Karpas-422 (cell line): ENCODE measurements around the gene GALNT10. TPM values are rescaled to one million over a fixed set of nuclear protein-coding genes. Genes with fewer than 3 reads are reported as not detected.

Source experiments
- DNase-seq: peaks from one replicate; pipeline ENCODE4 v3.0.0-alpha.2; 2015
- H2AFZ ChIP-seq: fragments of 200-600 bp; sonication (generic); 2 replicates; pipeline ENCODE4 v1.6.1; 2014; ENCODE audit warnings: antibody characterized with exemption, low read length, mixed read lengths
- H3K27ac ChIP-seq: fragments of 200-600 bp; sonication (generic); 2 replicates; pipeline ENCODE4 v1.5.1; 2014; ENCODE audit warnings: mild to moderate bottlenecking, low read length, moderate library complexity
- H3K27me3 ChIP-seq: fragments of 200-600 bp; sonication (generic); 2 replicates; pipeline ENCODE4 v1.6.1; 2014; ENCODE audit warnings: low read length, mixed read lengths
- H3K36me3 ChIP-seq: fragments of 200-600 bp; sonication (generic); 2 replicates; pipeline ENCODE4 v1.6.1; 2014; ENCODE audit warnings: low read length, mixed read lengths; ENCODE audit not compliant: insufficient read depth
- H3K4me1 ChIP-seq: fragments of 200-600 bp; sonication (generic); 2 replicates; pipeline ENCODE4 v1.6.1; 2014; ENCODE audit warnings: mild to moderate bottlenecking, low read length, mixed read lengths
- H3K4me2 ChIP-seq: fragments of 200-600 bp; sonication (generic); 2 replicates; pipeline ENCODE4 v1.6.1; 2014; ENCODE audit warnings: low read length, low read depth, mild to moderate bottlenecking; ENCODE audit not compliant: poor library complexity, severe bottlenecking
- H3K4me3 ChIP-seq: fragments of 200-600 bp; sonication (generic); 2 replicates; pipeline ENCODE4 v1.5.1; 2014; ENCODE audit warnings: mild to moderate bottlenecking, antibody characterized with exemption, low read length, mixed read lengths
- H3K79me2 ChIP-seq: fragments of 200-600 bp; sonication (generic); 2 replicates; pipeline ENCODE4 v1.6.1; 2014; ENCODE audit warnings: mild to moderate bottlenecking, low read length, mixed read lengths
- H3K9ac ChIP-seq: fragments of 200-600 bp; sonication (generic); 2 replicates; pipeline ENCODE4 v1.6.0; 2014; ENCODE audit warnings: low read length
- H3K9me2 ChIP-seq: fragments of 200-600 bp; sonication (generic), shearing (Covaris generic); replicated peaks from 2 replicates; pipeline ENCODE4 v1.6.0; 2014; ENCODE audit warnings: mild to moderate bottlenecking, low read length, moderate library complexity; ENCODE audit not compliant: insufficient read depth
- H3K9me3 ChIP-seq: fragments of 300-700, 200-600 bp; sonication (generic); 2 replicates; pipeline ENCODE4 v1.6.1; 2014; ENCODE audit warnings: low read length, mixed read lengths
- H4K20me1 ChIP-seq: fragments of 200-600 bp; sonication (generic); 2 replicates; pipeline ENCODE4 v1.6.1; 2014; ENCODE audit warnings: mild to moderate bottlenecking, antibody characterized with exemption, low read length, low read depth; ENCODE audit not compliant: insufficient read depth
- total RNA-seq: library from RNA; depleted of rRNA; stranded (reverse); fragments of >200 nt; shearing (Covaris generic); gene quantifications from 2 replicates; pipeline ENCODE4 v1.2.3, GENCODE V29; 2014; ENCODE audit warnings: low replicate concordance

GALNT10 gene
- total RNA-seq, 1 experiment from 2014 or later = 3.6 TPM

DNA sequence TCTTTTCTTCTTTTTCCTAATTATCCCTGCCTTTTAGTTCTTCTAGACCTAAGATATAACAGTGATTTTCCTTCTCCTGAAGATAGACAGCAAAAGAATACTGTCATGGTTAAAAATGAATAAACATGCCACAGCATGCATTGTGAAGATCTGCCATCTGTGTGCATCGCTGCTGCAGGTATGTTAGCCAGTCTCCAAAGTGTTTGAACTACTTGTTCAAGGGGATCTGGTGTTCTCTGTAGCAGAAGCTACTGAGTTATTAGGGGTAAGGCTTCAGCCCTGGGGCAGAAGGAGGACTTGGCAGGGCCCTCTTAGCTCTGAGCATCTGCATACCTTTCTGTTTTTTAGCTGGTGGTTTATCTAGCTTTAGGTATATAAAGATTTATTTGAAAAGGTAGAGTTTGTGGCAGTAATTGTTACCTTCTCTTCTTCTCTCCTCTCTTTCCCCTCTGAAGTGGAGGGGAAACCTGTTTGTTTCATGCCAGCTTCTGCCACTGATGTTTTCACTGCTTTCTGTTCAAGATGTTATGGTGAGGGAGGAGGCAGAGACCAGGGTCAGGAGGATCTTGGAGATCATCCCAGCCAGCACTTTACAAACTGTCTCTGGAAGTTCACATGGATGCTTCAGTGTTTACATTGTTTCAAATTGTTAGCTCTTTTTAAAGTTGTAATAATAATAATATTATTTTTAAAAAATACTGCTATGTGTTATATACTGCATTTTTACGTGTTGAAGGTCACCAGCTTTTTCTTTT lies 25.2 kb downstream of the GALNT10 start:
- no peak overlapping the region for H3K4me2 ChIP-seq
- H3K9me3 ChIP-seq = no peaks in the 10 kb centered on the region
- no peak overlapping the region for H3K27ac ChIP-seq
- no peaks in the 10 kb centered on the region for H3K79me2 ChIP-seq
- H3K4me1 ChIP-seq = no peaks in the 10 kb centered on the region
- no peak overlapping the region for H2AFZ ChIP-seq
- H3K9ac ChIP-seq = no peak overlapping the region
- no peaks in the 10 kb centered on the region for H3K36me3 ChIP-seq
- DNase-seq = no peak
- 0 out of 2 replicates have a peak, but pooled peaks cover 3% of the 10 kb centered on the region for H4K20me1 ChIP-seq
- no peaks in the 10 kb centered on the region for H3K27me3 ChIP-seq
- H3K9me2 ChIP-seq = no peaks in the 10 kb centered on the region
- H3K4me3 ChIP-seq = no peak overlapping the region

DNA sequence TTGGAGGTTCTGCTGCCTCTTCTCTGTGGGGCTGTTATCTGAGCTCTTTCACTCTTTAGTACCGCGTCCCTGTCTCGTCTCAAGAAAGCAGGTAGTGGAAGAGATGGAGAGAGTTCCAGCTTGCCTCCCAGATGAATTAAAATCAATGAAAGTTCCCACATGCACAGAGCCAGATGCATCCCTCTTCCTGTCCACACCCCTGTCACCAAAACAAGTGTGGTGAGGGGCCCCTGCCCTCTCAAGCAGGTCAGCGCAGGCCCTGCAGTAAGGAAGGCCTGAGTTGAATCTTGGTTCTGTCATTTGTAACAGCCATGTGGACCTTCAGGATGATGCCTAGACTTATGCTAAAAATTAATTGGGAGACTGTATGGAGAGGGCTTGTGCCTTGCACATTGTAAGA lies 26.9 kb downstream of the GALNT10 start:
- DNase-seq = no peak
- H3K4me3 ChIP-seq = no peak overlapping the region

DNA sequence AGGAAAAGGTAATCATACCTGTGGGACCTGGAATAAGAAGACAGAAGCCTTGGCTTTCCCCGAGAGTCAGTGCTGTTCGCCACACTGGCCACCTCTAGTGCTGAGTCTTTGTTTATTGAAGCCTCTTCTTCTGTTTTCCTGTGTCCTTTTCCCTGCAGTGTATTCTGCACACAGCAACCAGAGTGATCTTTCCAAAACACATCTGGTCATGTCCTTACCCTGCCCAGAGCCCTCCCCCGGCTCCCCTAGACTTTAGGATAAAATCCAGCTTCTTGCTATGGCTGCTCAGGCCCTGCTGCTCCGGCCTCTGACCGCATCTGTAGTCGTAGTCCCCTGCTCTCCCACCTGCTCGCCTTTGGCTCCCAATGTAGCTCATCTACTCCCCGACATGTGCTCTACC lies 28.3 kb downstream of the GALNT10 start:
- Histone ChIP-seq H3K9me3 (no peaks in the 10 kb centered on the region), H3K79me2 (no peaks in the 10 kb centered on the region), H3K27ac (no peak overlapping the region), H3K4me1 (no peaks in the 10 kb centered on the region), H3K36me3 (no peaks in the 10 kb centered on the region), H3K9me2 (no peaks in the 10 kb centered on the region), H2AFZ (no peak overlapping the region), H3K4me3 (no peak overlapping the region), H3K4me2 (no peak overlapping the region), H3K9ac (no peak overlapping the region), H4K20me1 (no peaks in the 10 kb centered on the region), H3K27me3 (no peaks in the 10 kb centered on the region)
- DNase-seq = no peak

More for the DNA sequence above, 26.9 kb downstream of the GALNT10 start:
- Histone ChIP-seq H3K4me1 (no peaks in the 10 kb centered on the region), H3K4me2 (no peak overlapping the region), H3K9me2 (no peaks in the 10 kb centered on the region), H3K79me2 (no peaks in the 10 kb centered on the region), H3K27me3 (no peaks in the 10 kb centered on the region), H4K20me1 (no peaks in the 10 kb centered on the region), H3K9ac (no peak overlapping the region), H3K36me3 (no peaks in the 10 kb centered on the region), H3K27ac (no peak overlapping the region), H3K9me3 (no peaks in the 10 kb centered on the region), H2AFZ (no peak overlapping the region)

DNA sequence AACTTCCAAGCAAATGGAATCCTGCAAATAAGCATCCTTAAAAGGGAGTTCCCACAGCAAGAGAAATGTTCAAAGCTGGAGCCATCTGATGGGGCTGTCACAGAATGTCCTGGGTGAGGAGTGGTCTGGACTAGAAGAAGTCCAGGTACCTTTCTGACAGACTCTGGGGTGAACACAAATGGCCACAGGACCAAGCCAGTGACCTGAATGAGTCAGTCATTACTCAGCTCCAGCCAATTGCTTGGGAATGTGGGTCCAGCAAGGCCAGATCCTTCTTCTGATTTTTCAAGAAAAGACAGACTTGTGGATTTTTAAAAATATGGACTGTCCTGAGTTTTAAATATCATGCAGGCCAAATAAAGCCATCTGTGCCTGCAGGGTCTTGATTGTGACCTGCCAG lies 30.1 kb downstream of the GALNT10 start:
- no peaks in the 10 kb centered on the region for H3K27me3 ChIP-seq
- H3K4me1 ChIP-seq = no peaks in the 10 kb centered on the region
- no peak for DNase-seq
- no peak overlapping the region for H3K27ac ChIP-seq
- H3K9me2 ChIP-seq = no peaks in the 10 kb centered on the region
- H3K79me2 ChIP-seq = no peaks in the 10 kb centered on the region
- H4K20me1 ChIP-seq = no peaks in the 10 kb centered on the region
- H3K4me3 ChIP-seq = no peak overlapping the region
- no peak overlapping the region for H3K9ac ChIP-seq
- H3K4me2 ChIP-seq = no peak overlapping the region
- no peaks in the 10 kb centered on the region for H3K36me3 ChIP-seq
- no peak overlapping the region for H2AFZ ChIP-seq
- no peaks in the 10 kb centered on the region for H3K9me3 ChIP-seq

DNA sequence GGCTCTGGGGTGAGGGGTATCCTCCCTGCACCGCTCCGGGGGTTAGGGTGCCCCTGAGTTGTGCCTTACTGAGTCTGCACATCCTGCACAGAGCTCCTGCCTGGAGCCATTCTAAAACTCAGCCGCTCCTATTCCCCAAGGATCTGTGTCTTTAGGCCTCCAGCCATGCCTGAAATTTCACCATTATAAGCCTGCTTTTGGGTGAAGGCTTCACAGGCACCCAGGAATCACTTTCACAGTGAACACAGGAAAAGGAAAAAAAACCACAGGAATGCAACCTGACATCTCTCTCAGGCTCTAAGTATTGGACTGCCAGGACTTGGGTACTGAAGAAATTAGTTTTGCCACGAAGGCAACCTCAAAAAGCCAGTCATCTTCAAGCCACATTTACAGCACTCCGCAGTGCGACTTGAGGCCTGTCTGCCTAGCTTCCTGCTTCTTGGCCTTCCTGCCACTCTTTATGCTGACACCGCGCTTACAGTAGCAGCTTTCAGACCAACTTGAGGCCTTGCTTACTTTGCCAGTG lies 30.9 kb downstream of the GALNT10 start:
- H3K9ac ChIP-seq = no peak overlapping the region
- H3K4me3 ChIP-seq = no peak overlapping the region
- no peak overlapping the region for H2AFZ ChIP-seq
- no peak overlapping the region for H3K4me2 ChIP-seq
- H3K36me3 ChIP-seq = no peaks in the 10 kb centered on the region
- H3K27ac ChIP-seq = no peak overlapping the region
- no peaks in the 10 kb centered on the region for H3K9me3 ChIP-seq
- H3K9me2 ChIP-seq = no peaks in the 10 kb centered on the region
- no peaks in the 10 kb centered on the region for H3K4me1 ChIP-seq
- H3K79me2 ChIP-seq = no peaks in the 10 kb centered on the region
- no peaks in the 10 kb centered on the region for H3K27me3 ChIP-seq
- DNase-seq = no peak
- H4K20me1 ChIP-seq = no peaks in the 10 kb centered on the region

DNA sequence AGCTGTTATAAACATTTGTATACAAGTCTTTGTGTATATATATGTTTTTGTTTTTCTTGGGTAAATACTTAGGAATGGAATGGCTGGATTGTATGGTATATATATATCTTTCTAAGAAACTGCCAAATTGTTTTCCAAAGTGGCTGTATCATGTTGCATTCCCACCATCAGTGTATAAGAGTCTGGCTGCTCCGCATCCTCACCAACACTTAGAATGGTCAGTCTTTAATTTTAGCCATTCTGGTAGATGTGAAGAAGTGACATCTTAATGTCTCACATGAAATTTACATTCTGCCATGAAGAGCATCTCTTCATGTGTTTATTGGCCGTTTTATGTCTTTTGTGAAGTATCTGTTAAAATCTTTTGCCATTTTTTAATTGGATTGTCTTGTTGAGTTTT lies 31.9 kb downstream of the GALNT10 start:
- H3K9me3 ChIP-seq = peaks cover 8% of the 10 kb centered on the region; the same call in 1 of the 2 replicates
- no peaks in the 10 kb centered on the region; the same call in 1 of the 2 replicates for H3K27me3 ChIP-seq
- no peaks in the 10 kb centered on the region for H3K36me3 ChIP-seq
- no peaks in the 10 kb centered on the region for H4K20me1 ChIP-seq
- no peak overlapping the region for H3K4me3 ChIP-seq
- DNase-seq = no peak
- H3K4me1 ChIP-seq = no peaks in the 10 kb centered on the region
- H3K9me2 ChIP-seq = no peaks in the 10 kb centered on the region
- no peak overlapping the region for H2AFZ ChIP-seq
- H3K27ac ChIP-seq = no peak overlapping the region
- no peak overlapping the region for H3K4me2 ChIP-seq
- no peaks in the 10 kb centered on the region for H3K79me2 ChIP-seq
- no peak overlapping the region for H3K9ac ChIP-seq

DNA sequence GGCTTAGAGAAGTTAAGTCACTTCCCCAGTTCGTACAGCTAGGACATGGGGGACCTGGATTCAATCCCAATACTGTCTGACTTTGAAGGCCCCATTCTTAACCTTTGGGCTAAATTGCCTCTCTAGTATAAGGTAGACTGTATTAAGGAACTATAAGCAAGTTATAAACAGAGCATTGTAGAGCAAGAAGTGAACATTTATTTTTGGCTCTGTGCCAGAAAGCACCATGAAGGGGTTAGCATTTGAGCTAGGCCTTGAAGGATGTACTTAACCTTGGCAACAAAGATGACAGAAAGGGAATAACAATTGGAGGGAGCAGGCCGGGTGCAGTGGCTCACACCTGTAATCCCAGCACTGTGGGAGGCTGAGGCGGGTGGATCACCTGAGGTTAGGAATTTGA lies 32.8 kb downstream of the GALNT10 start:
- Histone ChIP-seq H3K4me3 (no peak overlapping the region), H3K27me3 (no peaks in the 10 kb centered on the region; the same call in 1 of the 2 replicates), H3K79me2 (no peaks in the 10 kb centered on the region), H3K9me2 (no peaks in the 10 kb centered on the region), H4K20me1 (no peaks in the 10 kb centered on the region), H3K4me1 (no peaks in the 10 kb centered on the region), H3K4me2 (no peak overlapping the region), H3K9me3 (peaks cover 12% of the 10 kb centered on the region; the same call in 1 of the 2 replicates), H3K36me3 (no peaks in the 10 kb centered on the region), H3K9ac (no peak overlapping the region), H2AFZ (no peak overlapping the region), H3K27ac (no peak overlapping the region)
- no peak for DNase-seq

DNA sequence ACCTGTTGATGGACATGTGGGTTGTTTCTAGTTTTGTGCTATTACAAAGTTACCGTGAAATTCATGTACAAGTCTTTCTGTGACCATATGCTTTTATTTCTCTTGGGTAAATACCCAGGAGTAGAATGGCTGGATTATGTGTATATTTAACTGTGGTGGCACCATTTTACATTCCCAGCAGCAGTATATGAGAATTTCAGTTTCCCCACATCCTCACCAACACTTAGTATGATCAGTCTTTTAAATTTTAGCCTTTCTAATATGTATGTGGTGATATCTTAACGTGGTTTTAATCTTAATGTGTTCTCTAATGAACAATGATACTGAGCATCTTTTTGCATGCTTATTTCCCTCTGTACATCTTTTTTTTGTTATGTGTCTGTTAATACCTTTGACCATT lies 36.6 kb downstream of the GALNT10 start:
- H2AFZ ChIP-seq = no peak overlapping the region
- H3K4me2 ChIP-seq = no peak overlapping the region
- H3K9me3 ChIP-seq = peaks cover 12% of the 10 kb centered on the region; the same call in 1 of the 2 replicates
- no peak overlapping the region for H3K27ac ChIP-seq
- no peaks in the 10 kb centered on the region for H3K4me1 ChIP-seq
- no peak for DNase-seq
- H4K20me1 ChIP-seq = no peaks in the 10 kb centered on the region
- H3K9me2 ChIP-seq = no peaks in the 10 kb centered on the region
- no peaks in the 10 kb centered on the region for H3K79me2 ChIP-seq
- H3K36me3 ChIP-seq = no peaks in the 10 kb centered on the region
- no peak overlapping the region for H3K9ac ChIP-seq
- H3K27me3 ChIP-seq = no peaks in the 10 kb centered on the region; the same call in 1 of the 2 replicates
- no peak overlapping the region for H3K4me3 ChIP-seq
